NT2/D1 (cell line): Measurements from ENCODE around the gene SH3BP4.

ENCODE experiments used
- DNase-seq: peaks from one replicate; pipeline ENCODE4 v3.0.0-alpha.2; 2011; ENCODE audit warnings: low read depth, low spot score
- H3K27me3 ChIP-seq: 2 replicates; pipeline ENCODE4 v1.6.0; 2011; ENCODE audit warnings: mild to moderate bottlenecking; ENCODE audit not compliant: insufficient read length, insufficient read depth
- H3K36me3 ChIP-seq: 2 replicates; pipeline ENCODE4 v1.6.1; 2011; ENCODE audit warnings: mild to moderate bottlenecking, low read length, mixed read lengths; ENCODE audit not compliant: insufficient read depth, insufficient read length
- H3K4me1 ChIP-seq: 2 replicates; pipeline ENCODE4 v1.5.1; 2011; ENCODE audit not compliant: insufficient read depth, insufficient read length
- H3K4me3 ChIP-seq: 2 replicates; pipeline ENCODE4 v1.5.1; 2011; ENCODE audit warnings: low read depth; ENCODE audit not compliant: insufficient read length
- H3K9ac ChIP-seq: 2 replicates; pipeline ENCODE4 v1.6.0; 2011; ENCODE audit warnings: low read depth; ENCODE audit not compliant: insufficient read length
- H3K9me3 ChIP-seq: 2 replicates; pipeline ENCODE4 v1.5.1; 2011; ENCODE audit warnings: mild to moderate bottlenecking, low read length; ENCODE audit not compliant: insufficient read depth
- SUZ12 ChIP-seq: IDR thresholded peaks from 2 replicates; pipeline ENCODE4 v1.6.1; 2011; ENCODE audit not compliant: insufficient read length, insufficient read depth; ENCODE audit errors: extremely low read depth
- YY1 ChIP-seq: IDR thresholded peaks from 2 replicates; pipeline ENCODE4 v1.6.1; 2011; ENCODE audit not compliant: insufficient read length, insufficient read depth
- ZNF274 ChIP-seq: IDR thresholded peaks from 2 replicates; pipeline ENCODE4 v1.6.1; 2011; ENCODE audit warnings: mild to moderate bottlenecking, low read depth, low read length

Gene SH3BP4

GRCh38 chr2:234947556-234947955, 4.3 kb upstream of the SH3BP4 start:
- H3K9me3 ChIP-seq: no peaks in the 10 kb centered on the region; the same call in 1 of the 2 replicates
- no peaks in the 10 kb centered on the region for H3K4me1 ChIP-seq
- H3K4me3 ChIP-seq: no peak overlapping the region
- H3K27me3 ChIP-seq: peaks cover 7% of the 10 kb centered on the region
- H3K9ac ChIP-seq: no peak overlapping the region
- peaks cover under 1% of the 10 kb centered on the region for H3K36me3 ChIP-seq
- no peak for DNase-seq
- TF ChIP-seq ZNF274: no peak
- TF ChIP-seq SUZ12: no peak
- TF ChIP-seq YY1: no peak

GRCh38 chr2:234949762-234950434, 1.9 kb upstream of the SH3BP4 start:
- H3K27me3 ChIP-seq: peaks cover 7% of the 10 kb centered on the region

GRCh38 chr2:234950435-234950729, 1.4 kb upstream of the SH3BP4 start:
- no peak for TF ChIP-seq YY1
- no peak for TF ChIP-seq ZNF274
- no peak for TF ChIP-seq SUZ12
- Histone ChIP-seq H3K27me3 (peaks cover 7% of the 10 kb centered on the region), H3K9ac (peak overlapping the region; percentile 70), H3K36me3 (peaks cover 29% of the 10 kb centered on the region), H3K4me1 (peaks cover 2% of the 10 kb centered on the region), H3K9me3 (no peaks in the 10 kb centered on the region), H3K4me3 (no peak overlapping the region)
- no peak for DNase-seq

More at GRCh38 chr2:234949762-234950434, 1.9 kb upstream of the SH3BP4 start:
- Histone ChIP-seq H3K9ac (peak overlapping the region; percentile 70), H3K36me3 (peaks cover 24% of the 10 kb centered on the region), H3K4me1 (no peaks in the 10 kb centered on the region), H3K4me3 (no peak overlapping the region), H3K9me3 (no peaks in the 10 kb centered on the region)
- TF ChIP-seq YY1 (no peak), ZNF274 (no peak), SUZ12 (no peak)
- DNase-seq: no peak

- H3K36me3 ChIP-seq: peaks cover 35% of the 10 kb centered on the region
- H3K9ac ChIP-seq: peak overlapping the region; percentile 70
- no peaks in the 10 kb centered on the region for H3K9me3 ChIP-seq
- H3K4me3 ChIP-seq: peak overlapping the region; percentile 42
- peaks cover 6% of the 10 kb centered on the region for H3K4me1 ChIP-seq
- H3K27me3 ChIP-seq: peaks cover 7% of the 10 kb centered on the region
- DNase-seq: no peak
- TF ChIP-seq SUZ12 (no peak), YY1 (no peak), ZNF274 (no peak)
These were observed 820 bp upstream of the SH3BP4 start for GRCh38 chr2:234950730-234951663.

GRCh38 chr2:234952270-234953115, 676 bp downstream of the SH3BP4 start:
- TF ChIP-seq ZNF274: no peak
- no peak for TF ChIP-seq YY1
- TF ChIP-seq SUZ12: no peak
- Histone ChIP-seq H3K4me1 (peaks cover 12% of the 10 kb centered on the region), H3K9me3 (no peaks in the 10 kb centered on the region), H3K9ac (peak overlapping the region; percentile 95), H3K27me3 (peaks cover 7% of the 10 kb centered on the region), H3K4me3 (peak overlapping the region; percentile 79), H3K36me3 (peaks cover 48% of the 10 kb centered on the region)
- DNase-seq: no peak

GRCh38 chr2:234953116-234954031, 1.6 kb downstream of the SH3BP4 start:
- no peaks in the 10 kb centered on the region for H3K9me3 ChIP-seq
- peak overlapping the region; percentile 95 for H3K9ac ChIP-seq
- peaks cover 57% of the 10 kb centered on the region for H3K36me3 ChIP-seq
- peaks cover 17% of the 10 kb centered on the region for H3K4me1 ChIP-seq
- DNase-seq: no peak
- TF ChIP-seq SUZ12 (no peak), YY1 (no peak), ZNF274 (no peak)
- H3K4me3 ChIP-seq: peak overlapping the region; percentile 79
- peaks cover 7% of the 10 kb centered on the region for H3K27me3 ChIP-seq
